Measurements from ENCODE around the gene NAV3.

Gene NAV3

GRCh38 chr12:77847680-77848431, 17.2 kb downstream of the NAV3 start:
- DNase-seq, result no peak

DNA sequence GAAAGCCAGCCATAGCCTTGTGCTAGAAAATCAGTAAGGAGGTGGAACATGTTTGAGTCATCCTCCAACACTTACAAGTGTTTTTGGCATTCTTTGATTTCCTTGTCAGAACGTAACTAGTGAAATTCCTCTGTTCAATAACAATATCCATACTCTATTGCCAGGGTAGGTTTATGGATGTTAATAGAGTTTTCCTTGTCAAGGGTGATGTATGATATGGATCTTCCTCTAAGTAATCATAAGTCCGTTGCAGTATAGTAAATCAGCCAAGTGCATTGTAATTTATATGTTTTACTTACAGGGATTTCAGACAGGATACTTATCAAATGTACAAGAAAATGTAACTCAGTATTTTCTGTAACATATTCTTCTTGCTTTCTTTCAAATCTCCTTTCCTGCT, 19.4 kb downstream of the NAV3 start:
- no peak for DNase-seq

DNA sequence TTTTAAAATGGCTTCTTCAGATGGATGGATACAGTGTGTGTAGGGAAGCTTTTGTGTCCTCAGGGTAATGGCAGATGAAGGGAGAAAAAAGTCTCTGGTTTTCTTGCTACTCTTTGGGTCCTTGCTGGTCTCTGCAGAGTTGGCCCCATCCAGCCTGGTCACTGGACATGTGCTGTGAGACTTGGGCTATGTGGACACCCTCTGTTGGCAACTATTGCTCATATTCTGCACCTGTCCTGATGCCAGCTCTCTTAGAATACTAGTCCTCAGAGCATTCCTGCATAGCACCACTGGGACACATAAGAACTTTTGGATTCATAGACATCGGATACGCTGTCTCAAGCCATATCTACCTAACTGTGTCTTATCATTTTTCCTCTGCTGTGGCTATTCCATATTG, 20.0 kb downstream of the NAV3 start:
- DNase-seq, result no peak

- DNase-seq, result no peak
These were observed 24.9 kb downstream of the NAV3 start for GRCh38 chr12:77855548-77855947.

DNA sequence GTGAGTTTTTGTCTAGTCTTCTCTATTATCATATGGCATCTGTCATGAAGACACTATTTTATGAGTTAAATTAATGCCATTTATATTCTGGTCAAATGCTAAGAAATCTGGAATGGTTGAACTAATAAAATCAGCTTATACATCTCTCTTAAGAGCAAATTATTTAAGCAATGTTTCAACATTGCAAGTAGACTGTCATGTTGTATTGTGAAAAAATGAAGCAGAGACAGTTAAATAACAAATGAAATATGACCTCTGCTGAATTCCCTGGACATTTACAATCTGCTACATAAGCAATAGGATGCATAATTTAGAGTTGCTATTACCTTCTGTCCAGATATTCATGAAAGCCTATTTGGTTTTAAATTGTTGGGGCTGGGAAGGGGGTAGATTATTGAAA, 30.6 kb downstream of the NAV3 start:
- no peak for DNase-seq

- no peak for DNase-seq
These were observed 34.5 kb downstream of the NAV3 start for GRCh38 chr12:77865178-77865577.

DNA sequence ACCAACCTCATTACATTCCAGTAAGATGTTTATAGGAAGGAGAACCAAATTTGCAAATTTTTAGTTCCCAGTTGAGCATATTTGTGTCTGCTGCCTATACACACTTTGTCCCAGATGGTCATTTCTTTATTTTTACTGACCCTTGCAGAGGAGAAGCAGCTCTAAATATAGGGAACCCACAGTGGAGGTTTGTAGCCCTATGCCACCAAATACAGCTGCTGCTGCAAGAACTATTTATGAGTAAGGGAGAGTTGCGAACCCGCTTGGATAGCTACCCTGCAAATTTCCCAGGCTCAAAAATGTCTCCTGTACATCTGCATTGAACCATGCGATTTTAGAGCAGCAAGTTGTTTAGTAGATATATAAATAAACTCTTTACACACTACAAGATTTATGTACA, 48.2 kb downstream of the NAV3 start:
- no peak for DNase-seq

- no peak for DNase-seq
These were observed 52.0 kb downstream of the NAV3 start for GRCh38 chr12:77882709-77883108.

- no peak for DNase-seq
These were observed 57.9 kb downstream of the NAV3 start for GRCh38 chr12:77888611-77889010.

DNA sequence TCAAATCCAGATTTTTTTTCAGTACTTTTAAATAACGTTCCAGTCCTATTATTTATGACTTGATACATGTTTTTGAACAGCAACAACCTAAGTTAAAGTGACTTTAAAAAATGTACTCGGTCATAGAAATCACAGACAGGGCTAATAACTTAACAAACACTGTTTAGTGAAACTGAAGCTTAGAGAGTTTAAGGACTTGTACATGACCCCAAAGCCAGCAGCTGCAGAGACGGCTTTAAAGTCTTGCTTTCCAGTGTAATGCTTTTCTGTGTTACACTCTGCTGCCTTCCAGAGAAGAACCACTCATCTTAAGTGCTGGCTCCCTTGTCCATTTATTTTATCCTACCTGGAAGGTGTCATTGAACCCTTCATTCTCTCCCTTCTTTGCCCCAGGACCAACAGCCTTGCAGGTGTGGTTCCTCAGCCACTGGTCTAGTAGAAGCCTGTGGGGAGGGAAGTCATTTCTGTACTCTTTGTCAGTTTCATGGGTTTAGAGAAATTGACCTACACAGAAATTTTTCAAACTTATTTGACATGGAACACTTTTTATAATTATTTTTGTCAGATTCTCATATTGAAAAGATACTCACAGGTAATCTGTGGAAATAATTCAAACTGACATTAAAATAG, 60.9 kb downstream of the NAV3 start:
- DNase-seq, result no peak

DNA sequence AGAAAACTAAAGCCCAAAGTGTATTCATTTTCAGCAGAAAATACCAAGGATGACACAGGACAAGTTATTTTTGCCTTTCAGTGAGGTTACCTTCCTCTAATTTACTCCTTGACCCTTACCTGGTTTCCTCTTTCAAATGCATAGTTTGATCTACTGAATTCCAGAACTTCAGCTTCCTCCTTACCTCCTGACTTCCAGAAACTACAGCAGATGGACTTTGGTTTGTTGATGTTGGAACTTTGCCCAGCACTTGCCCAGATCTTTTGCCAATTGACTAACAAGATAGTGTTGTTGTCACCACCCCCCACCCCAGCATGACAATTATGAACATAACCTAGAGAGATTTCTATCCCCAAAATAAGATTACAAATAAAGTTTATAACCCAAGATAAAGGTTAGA, 63.2 kb downstream of the NAV3 start:
- DNase-seq, result no peak

GRCh38 chr12:77894556-77894955, 63.9 kb downstream of the NAV3 start:
- no peak for DNase-seq

DNA sequence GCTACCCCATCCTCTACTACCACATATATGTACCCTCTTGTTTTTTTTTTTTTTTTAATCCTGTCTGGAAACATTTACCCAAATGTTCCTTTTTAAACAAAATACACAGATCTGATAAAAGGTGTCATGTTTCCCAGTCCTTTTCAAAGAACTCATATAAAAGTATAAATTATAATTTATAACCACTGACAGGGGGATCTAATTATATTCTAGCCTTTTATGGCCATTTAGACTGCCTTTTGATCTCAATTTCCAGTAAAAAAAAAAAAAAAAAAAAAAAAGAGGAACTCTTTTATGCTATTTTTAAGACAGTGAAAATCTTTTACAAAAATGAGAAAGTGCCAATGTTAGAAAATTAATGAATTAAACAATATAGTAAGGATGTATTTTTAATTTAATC, 65.0 kb downstream of the NAV3 start:
- DNase-seq, result no peak

DNA sequence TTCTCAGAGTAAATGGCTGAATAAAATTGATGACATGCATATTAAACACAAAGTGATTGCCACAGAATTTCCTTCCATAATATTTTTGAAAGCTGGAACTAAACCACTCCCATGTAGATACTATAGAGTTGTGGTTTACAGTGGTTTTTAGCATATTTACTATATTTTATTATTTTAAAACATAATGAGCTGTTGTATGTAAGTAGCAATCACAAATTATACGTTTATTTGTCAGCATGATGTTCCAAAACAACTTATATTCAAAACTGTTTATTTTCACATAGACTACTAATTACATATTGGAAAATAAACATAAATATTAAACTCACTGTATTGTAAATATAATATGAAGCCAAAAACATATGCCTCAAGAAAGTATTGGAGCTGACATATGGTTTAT, 77.2 kb downstream of the NAV3 start:
- DNase-seq, result no peak

DNA sequence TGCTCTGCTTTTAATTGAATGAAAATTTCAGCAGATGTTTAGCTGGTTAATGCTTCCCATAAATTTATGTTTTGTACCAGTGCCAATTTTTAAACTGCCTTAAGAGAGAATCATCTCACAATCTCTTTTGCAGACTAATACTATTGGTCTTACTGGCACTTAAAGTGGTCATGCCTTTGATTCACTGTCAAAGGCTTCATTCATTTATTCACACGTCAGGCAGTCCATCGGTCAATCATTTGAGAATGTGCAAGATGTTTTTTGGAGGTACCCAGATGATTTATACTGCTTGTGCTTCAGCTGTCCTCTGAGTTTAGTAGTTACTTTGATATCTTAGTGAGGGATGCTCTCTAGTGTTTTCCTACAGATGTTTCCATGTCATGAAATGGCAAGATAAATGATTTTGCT, 83.4 kb downstream of the NAV3 start:
- DNase-seq, result no peak

DNA sequence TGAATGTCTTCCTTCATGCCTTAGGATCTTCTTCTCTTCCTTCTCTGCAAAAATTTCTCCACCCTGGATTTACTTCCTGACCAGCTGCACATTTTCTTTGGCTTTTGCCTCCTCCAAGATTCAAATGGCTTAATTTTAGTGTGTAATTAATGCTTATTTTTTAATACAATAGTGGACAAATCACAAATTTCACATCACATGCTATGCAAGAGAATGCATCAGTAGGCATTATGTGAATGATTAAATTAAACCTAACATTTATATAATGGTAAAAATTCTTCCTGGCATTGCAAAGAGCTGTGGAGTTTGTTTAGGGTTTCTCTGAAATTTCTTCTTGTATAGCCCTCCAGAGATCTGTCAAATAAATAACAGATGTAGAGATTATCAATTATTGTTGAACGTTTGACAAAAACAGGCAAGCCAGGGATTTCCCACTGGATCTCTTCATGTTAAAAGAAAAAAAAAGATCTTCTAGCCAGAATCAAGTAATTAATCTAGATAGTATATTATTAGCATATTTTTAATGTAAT, 84.4 kb downstream of the NAV3 start:
- no peak for DNase-seq

DNA sequence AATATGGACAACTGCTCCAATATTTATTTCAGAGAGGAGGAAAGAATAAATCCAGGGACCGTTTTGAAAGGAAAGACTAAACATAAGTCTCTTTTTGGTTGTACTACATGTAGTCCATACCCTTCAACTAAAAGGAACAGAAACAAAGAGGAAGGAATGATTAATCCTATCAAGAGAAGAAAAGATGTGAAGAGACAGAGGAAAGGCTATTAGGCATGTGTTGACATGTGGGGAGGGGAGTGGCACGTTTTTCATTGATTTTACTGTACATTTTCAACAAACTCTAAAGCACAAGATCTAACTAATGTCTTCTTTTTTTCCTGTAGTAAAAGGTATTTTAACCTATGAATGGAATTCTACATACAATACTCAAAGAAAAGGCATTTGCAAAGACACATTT, 85.6 kb downstream of the NAV3 start:
- DNase-seq, result no peak

DNA sequence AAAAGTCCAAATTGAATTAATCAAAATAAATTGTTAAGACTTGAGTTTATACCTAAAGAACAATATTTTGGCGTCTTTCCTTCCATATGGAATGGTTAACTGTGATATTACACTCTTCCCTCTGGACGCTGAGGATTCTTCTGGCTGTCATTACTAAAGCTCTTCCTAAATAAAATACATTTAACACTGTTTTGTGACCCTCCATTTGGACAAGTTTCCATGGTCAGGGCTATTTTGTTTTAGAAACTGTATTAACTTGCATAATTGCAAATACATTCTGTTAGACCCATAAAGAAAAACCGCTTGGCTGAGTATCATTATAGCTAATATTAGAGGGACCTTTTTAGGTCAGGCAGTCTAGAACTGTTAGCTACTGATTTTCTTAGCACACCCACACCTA, 87.4 kb downstream of the NAV3 start:
- no peak for DNase-seq

GRCh38 chr12:77919450-77919849, 88.8 kb downstream of the NAV3 start:
- DNase-seq, result no peak

GRCh38 chr12:77923882-77924281, 93.2 kb downstream of the NAV3 start:
- no peak for DNase-seq

DNA sequence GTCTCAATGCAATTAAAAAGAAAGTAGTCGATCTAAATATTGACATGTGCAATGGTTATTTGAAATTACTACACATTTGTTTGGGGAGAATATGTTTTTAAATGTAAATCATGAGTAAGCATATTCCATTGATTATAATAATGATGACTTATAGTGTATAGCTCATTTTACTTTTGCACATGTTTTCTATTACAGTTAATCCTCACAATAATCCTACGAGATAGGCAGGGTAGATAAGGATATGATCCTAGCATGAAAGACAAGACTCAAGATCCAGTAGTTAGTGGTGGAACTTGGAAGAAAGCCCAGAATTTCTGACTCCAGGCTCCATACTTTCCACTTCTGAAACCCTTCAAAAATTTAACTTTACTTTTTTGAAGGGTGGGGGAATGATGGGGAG, 94.0 kb downstream of the NAV3 start:
- no peak for DNase-seq

GRCh38 chr12:77925536-77926108, 94.9 kb downstream of the NAV3 start:
- peak; percentile 17 for DNase-seq

DNA sequence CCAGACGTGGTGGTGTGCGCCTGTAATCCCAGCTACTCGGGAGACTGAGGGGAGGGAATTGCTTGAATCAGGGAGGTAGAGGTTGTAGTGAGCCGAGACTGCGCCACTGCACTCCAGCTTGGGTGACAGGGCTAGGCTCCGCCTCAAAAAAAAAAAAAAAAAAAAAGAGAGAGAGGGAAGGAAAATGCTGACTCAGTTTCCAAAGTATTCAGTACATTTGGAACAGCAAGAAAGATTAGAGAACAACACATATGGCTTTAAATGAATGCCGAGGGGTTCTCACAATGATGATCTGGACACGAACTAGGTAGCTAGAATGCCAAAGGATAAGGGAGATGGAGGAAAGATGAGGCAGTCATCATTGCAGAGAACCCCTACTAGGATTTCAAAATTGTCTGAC, 97.4 kb downstream of the NAV3 start:
- DNase-seq, result no peak

DNA sequence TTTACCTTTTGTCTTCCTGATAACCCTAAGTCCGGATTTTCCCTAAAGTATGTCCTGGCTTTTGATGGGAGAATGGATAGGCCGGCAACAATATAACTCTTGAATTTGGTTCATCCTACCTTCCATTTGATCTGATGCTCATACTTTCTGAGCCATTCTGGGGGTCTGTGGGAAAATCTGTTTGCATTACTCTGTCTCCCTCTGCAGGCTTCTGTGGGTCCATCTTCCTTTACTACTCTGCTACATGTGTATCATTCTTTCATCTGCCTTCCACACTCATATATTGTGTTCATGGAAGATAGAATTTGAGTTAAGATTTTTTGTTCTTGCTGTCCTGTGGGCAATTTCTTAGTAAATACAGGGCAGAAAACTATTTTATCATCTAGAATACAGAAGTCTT, 101.5 kb downstream of the NAV3 start:
- DNase-seq, result no peak
